PC-3 (cell line): Measurements from ENCODE around the gene CEP97. TPM values are rescaled to one million over a fixed set of nuclear protein-coding genes. Genes with fewer than 3 reads are reported as not detected.
A peak's percentile ranks its signal among the peaks of the same experiment; 100 is the strongest.
"Not testable (repeated sequence)": the region's sequence is repeated elsewhere in the genome, so short reads cannot be mapped to it uniquely, and the experiment has no call there.

Source experiments
- ATAC-seq: fragments of 200-7000 bp; cut with Tn5 transposase; 2 replicates; pipeline ENCODE4 v1.9.1; 2020; ENCODE audit warnings: mild to moderate bottlenecking, moderate library complexity
- BruUV-seq: library from RNA; stranded (reverse); fragments of 400-500 nt; replicated peaks from 2 replicates; lab custom pipeline; 2021; lab: Mats Ljungman, UMichigan
- CTCF ChIA-PET: fragments of 300-600 bp; sonication (Branson Sonifier 250); formaldehyde crosslinking; loops from one replicate; lab custom pipeline; 2022; ENCODE audit warnings: antibody characterized with exemption; lab: Charles Lee
- POLR2A ChIA-PET: fragments of 300-600 bp; sonication (Branson Sonifier 250); formaldehyde crosslinking; loops from one replicate; lab custom pipeline; 2022; ENCODE audit warnings: antibody characterized with exemption; ENCODE audit not compliant: unreplicated experiment; lab: Charles Lee
- DNase-seq: peaks from one replicate; pipeline ENCODE4 v3.0.0-alpha.2; 2015
- H2AFZ ChIP-seq: fragments of 300-600 bp; sonication (generic); 2 replicates; pipeline ENCODE4 v1.6.0; 2016; ENCODE audit warnings: antibody characterized with exemption, low read length
- H3F3A ChIP-seq: fragments of 300-600 bp; sonication (generic); one replicate; pipeline ENCODE4 v1.6.0; 2017; ENCODE audit warnings: antibody characterized with exemption, low read length, control low read depth, mild to moderate bottlenecking; ENCODE audit not compliant: unreplicated experiment
- H3K27ac ChIP-seq: fragments of 300-600 bp; sonication (generic); 2 replicates; pipeline ENCODE4 v1.5.1; 2016; ENCODE audit warnings: mild to moderate bottlenecking, low read length
- H3K27me3 ChIP-seq: fragments of 300-600 bp; sonication (generic); 2 replicates; pipeline ENCODE4 v1.6.1; 2016; ENCODE audit warnings: low read length, mixed read lengths
- H3K36me3 ChIP-seq: fragments of 300-600 bp; sonication (generic); 2 replicates; pipeline ENCODE4 v1.6.1; 2016; ENCODE audit warnings: low read depth, mixed run types, low read length, mixed read lengths
- H3K4me1 ChIP-seq: fragments of 300-600 bp; sonication (generic); 2 replicates; pipeline ENCODE4 v1.5.1; 2016; ENCODE audit warnings: low read length; ENCODE audit not compliant: insufficient read depth
- H3K4me2 ChIP-seq: fragments of 300-600 bp; sonication (generic); 2 replicates; pipeline ENCODE4 v1.6.0; 2016; ENCODE audit warnings: low read length
- H3K4me3 ChIP-seq: fragments of 300-600 bp; sonication (generic); 2 replicates; pipeline ENCODE4 v1.5.1; 2016; ENCODE audit warnings: mild to moderate bottlenecking, low read length, mixed read lengths
- H3K79me2 ChIP-seq: fragments of 300-600 bp; sonication (generic); 2 replicates; pipeline ENCODE4 v1.6.1; 2017; ENCODE audit warnings: low read length, mixed read lengths
- H3K9ac ChIP-seq: fragments of 300-600 bp; sonication (generic); 2 replicates; pipeline ENCODE4 v1.6.0; 2016; ENCODE audit warnings: mild to moderate bottlenecking, low read length
- H3K9me2 ChIP-seq: fragments of 300-600 bp; sonication (generic); replicated peaks from 2 replicates; pipeline ENCODE4 v1.6.1; 2016; ENCODE audit warnings: mixed run types, low read length, mixed read lengths
- H3K9me3 ChIP-seq: fragments of 300-600 bp; sonication (generic); 2 replicates; pipeline ENCODE4 v1.6.1; 2016; ENCODE audit warnings: low read length, mixed read lengths
- H4K20me1 ChIP-seq: fragments of 300-600 bp; sonication (generic); 2 replicates; pipeline ENCODE4 v1.6.1; 2016; ENCODE audit warnings: low read length, mixed read lengths
- intact Hi-C: fragments of 100-400 bp; cut with micrococcal nuclease; formaldehyde crosslinking; loops from 2 replicates; pipeline ENCODE4 v1.9.0; 2023
- total RNA-seq: library from RNA; depleted of rRNA; stranded (reverse); fragments of >200 nt; gene quantifications from 2 replicates; pipeline ENCODE4 v1.2.3, GENCODE V29; 2014
- TF ChIP-seq, protein P1 (sequence below): fragments of 300-600 bp; sonication (generic); conservative IDR thresholded peaks from 2 replicates; pipeline ENCODE4 v1.5.1; 2017; ENCODE audit warnings: antibody characterized with exemption, low read depth, mild to moderate bottlenecking, low read length

The CEP97 gene
- total RNA-seq, 1 experiment from 2014 or later = 12.1 TPM

- H3K79me2 ChIP-seq, H3K9me2 ChIP-seq, H3K4me1 ChIP-seq, H3K27me3 ChIP-seq, ATAC-seq, DNase-seq, H3K4me2 ChIP-seq, H3K9ac ChIP-seq, H3K36me3 ChIP-seq, intact Hi-C loops, H4K20me1 ChIP-seq, H2AFZ ChIP-seq, H3F3A ChIP-seq, H3K27ac ChIP-seq, H3K9me3 ChIP-seq, CTCF ChIA-PET, H3K4me3 ChIP-seq, POLR2A ChIA-PET, BruUV-seq: not testable (repeated sequence)
Measured at GRCh38 chr3:101691685-101692671, 32.4 kb upstream of the CEP97 start.

DNA sequence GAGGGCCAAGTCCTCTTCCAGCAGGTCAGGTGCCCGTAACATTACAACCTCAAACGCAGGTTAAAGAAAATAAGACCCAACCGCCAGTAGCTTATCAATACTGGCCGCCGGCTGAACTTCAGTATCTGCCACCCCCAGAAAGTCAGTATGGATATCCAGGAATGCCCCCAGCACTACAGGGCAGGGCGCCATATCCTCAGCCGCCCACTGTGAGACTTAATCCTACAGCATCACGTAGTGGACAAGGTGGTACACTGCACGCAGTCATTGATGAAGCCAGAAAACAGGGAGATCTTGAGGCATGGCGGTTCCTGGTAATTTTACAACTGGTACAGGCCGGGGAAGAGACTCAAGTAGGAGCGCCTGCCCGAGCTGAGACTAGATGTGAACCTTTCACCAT lies 30.9 kb upstream of the CEP97 start:
- intact Hi-C loops = not testable (repeated sequence)

DNA sequence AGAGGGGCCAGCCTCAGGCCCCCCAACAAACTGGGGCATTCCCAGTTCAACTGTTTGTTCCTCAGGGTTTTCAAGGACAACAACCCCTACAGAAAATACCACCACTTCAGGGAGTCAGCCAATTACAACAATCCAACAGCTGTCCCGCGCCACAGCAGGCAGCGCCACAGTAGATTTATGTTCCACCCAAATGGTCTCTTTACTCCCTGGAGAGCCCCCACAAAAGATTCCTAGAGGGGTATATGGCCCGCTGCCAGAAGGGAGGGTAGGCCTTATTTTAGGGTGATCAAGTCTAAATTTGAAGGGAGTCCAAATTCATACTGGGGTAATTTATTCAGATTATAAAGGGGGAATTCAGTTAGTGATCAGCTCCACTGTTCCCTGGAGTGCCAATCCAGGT lies 29.6 kb upstream of the CEP97 start:
- H3F3A ChIP-seq, DNase-seq, H3K4me3 ChIP-seq, H4K20me1 ChIP-seq, H3K9me2 ChIP-seq, BruUV-seq, H3K36me3 ChIP-seq, ATAC-seq, H3K9me3 ChIP-seq, H2AFZ ChIP-seq, CTCF ChIA-PET, H3K27me3 ChIP-seq, H3K27ac ChIP-seq, H3K4me2 ChIP-seq, H3K9ac ChIP-seq, H3K79me2 ChIP-seq, POLR2A ChIA-PET, H3K4me1 ChIP-seq: not testable (repeated sequence)
- intact Hi-C loops = loop anchor here (1.0 to 2.0 kb wide), 2 partner anchors 12 to 108 kb away; no protein-coding TSS in a partner anchor

More for the DNA sequence above, 30.9 kb upstream of the CEP97 start:
- H2AFZ ChIP-seq, H3K9me3 ChIP-seq, H3K27ac ChIP-seq, H3K27me3 ChIP-seq, POLR2A ChIA-PET, H3K79me2 ChIP-seq, CTCF ChIA-PET, BruUV-seq, H3F3A ChIP-seq, H3K36me3 ChIP-seq, H3K4me3 ChIP-seq, H3K4me2 ChIP-seq, H4K20me1 ChIP-seq, H3K4me1 ChIP-seq, H3K9ac ChIP-seq, H3K9me2 ChIP-seq: not testable (repeated sequence)
- peak; percentile 88 for ATAC-seq
- DNase-seq = peak; percentile 71
- TF ChIP-seq, protein P1, sequence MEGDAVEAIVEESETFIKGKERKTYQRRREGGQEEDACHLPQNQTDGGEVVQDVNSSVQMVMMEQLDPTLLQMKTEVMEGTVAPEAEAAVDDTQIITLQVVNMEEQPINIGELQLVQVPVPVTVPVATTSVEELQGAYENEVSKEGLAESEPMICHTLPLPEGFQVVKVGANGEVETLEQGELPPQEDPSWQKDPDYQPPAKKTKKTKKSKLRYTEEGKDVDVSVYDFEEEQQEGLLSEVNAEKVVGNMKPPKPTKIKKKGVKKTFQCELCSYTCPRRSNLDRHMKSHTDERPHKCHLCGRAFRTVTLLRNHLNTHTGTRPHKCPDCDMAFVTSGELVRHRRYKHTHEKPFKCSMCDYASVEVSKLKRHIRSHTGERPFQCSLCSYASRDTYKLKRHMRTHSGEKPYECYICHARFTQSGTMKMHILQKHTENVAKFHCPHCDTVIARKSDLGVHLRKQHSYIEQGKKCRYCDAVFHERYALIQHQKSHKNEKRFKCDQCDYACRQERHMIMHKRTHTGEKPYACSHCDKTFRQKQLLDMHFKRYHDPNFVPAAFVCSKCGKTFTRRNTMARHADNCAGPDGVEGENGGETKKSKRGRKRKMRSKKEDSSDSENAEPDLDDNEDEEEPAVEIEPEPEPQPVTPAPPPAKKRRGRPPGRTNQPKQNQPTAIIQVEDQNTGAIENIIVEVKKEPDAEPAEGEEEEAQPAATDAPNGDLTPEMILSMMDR = peak; percentile 54
